H1 (cell line): Measurements from ENCODE around the gene MAPK9. TPM values are rescaled to one million over a fixed set of nuclear protein-coding genes. Genes with fewer than 3 reads are reported as not detected.
A peak's percentile ranks its signal among the peaks of the same experiment; 100 is the strongest.

Source experiments
- CTCF ChIA-PET: fragments of 300-600 bp; sonication (Branson Sonifier 250); formaldehyde crosslinking; loops from one replicate; lab custom pipeline; 2021; ENCODE audit not compliant: partially characterized antibody; lab: Charles Lee
- POLR2A ChIA-PET: fragments of 300-600 bp; sonication (Branson Sonifier 250); formaldehyde crosslinking; loops from one replicate; lab custom pipeline; 2021; ENCODE audit warnings: inconsistent platforms; ENCODE audit not compliant: partially characterized antibody; lab: Charles Lee
- DNase-seq, 2 experiments: peaks; one replicate each; pipeline versions ENCODE4 v3.0.0 to v3.0.0-alpha.2; 2010 to 2022; ENCODE audit warnings: low spot score in 2 of 2, low read depth in 1 of 2, mixed read lengths in 1 of 2
- FAIRE-seq: peaks from 2 replicates; lab custom pipeline; 2011; peaks lifted over from hg19 to GRCh38; lab: Jason Lieb, UNC
- H2AFZ ChIP-seq: 2 replicates; pipeline ENCODE4 v1.8.1; 2012; ENCODE audit warnings: low read length, inconsistent platforms
- H2AK5ac ChIP-seq: 2 replicates; pipeline ENCODE4 v1.6.1; 2013; ENCODE audit warnings: low read depth, low read length
- H2BK120ac ChIP-seq: replicated peaks from 2 replicates; pipeline ENCODE3; 2013; ENCODE audit warnings: low read depth, low read length, inconsistent platforms
- H2BK12ac ChIP-seq: 2 replicates; pipeline ENCODE4 v1.6.1; 2013; ENCODE audit warnings: low read depth, low read length
- H2BK15ac ChIP-seq: 2 replicates; pipeline ENCODE4 v1.6.1; 2013; ENCODE audit warnings: low read length
- H2BK20ac ChIP-seq: 2 replicates; pipeline ENCODE4 v1.6.1; 2013; ENCODE audit warnings: low read length
- H2BK5ac ChIP-seq: 2 replicates; pipeline ENCODE4 v1.6.1; 2013; ENCODE audit warnings: low read depth, low read length
- H3K14ac ChIP-seq: 2 replicates; pipeline ENCODE4 v1.6.1; 2013; ENCODE audit warnings: inconsistent platforms; ENCODE audit not compliant: insufficient read length
- H3K18ac ChIP-seq: 2 replicates; pipeline ENCODE4 v1.6.1; 2013; ENCODE audit warnings: low read length; ENCODE audit errors: extremely low read depth
- H3K23ac ChIP-seq: 2 replicates; pipeline ENCODE4 v1.6.1; 2013; ENCODE audit warnings: inconsistent platforms; ENCODE audit not compliant: insufficient read length
- H3K23me2 ChIP-seq: 2 replicates; pipeline ENCODE4 v1.6.1; 2013; ENCODE audit warnings: low read depth, low read length
- H3K27ac ChIP-seq: 2 replicates; pipeline ENCODE4 v1.6.1; 2011; ENCODE audit warnings: low read depth, low read length, inconsistent platforms
- H3K27me3 ChIP-seq, 4 experiments: replicated peaks in 1 of 4; 1 replicate in 1 of 4; 2 replicates in 3 of 4; pipeline versions ENCODE4 v1.6.1 to v1.8.1; 2011 to 2013; ENCODE audit warnings: low read length in 3 of 4, mild to moderate bottlenecking in 3 of 4, inconsistent platforms in 2 of 4, mixed read lengths in 2 of 4, moderate library complexity in 1 of 4; ENCODE audit not compliant: control insufficient read depth in 3 of 4, insufficient read depth in 3 of 4; ENCODE audit errors: extremely low read depth in 1 of 4
- H3K36me3 ChIP-seq, 4 experiments: 2 replicates each; pipeline versions ENCODE4 v1.6.1 to v1.8.1; 2011 to 2013; ENCODE audit warnings: mild to moderate bottlenecking in 4 of 4, low read length in 3 of 4, moderate library complexity in 2 of 4, control low read depth in 1 of 4, inconsistent platforms in 1 of 4; ENCODE audit not compliant: insufficient read depth in 4 of 4, control insufficient read depth in 2 of 4
- H3K4ac ChIP-seq: replicated peaks from 2 replicates; pipeline ENCODE3; 2013; ENCODE audit warnings: low read length, low read depth, mixed read lengths, inconsistent platforms; ENCODE audit not compliant: insufficient read length
- H3K4me1 ChIP-seq, 4 experiments: replicated peaks in 1 of 4; 1 replicate in 1 of 4; 2 replicates in 3 of 4; pipeline versions ENCODE4 v1.6.1 to v1.8.1; 2011 to 2013; ENCODE audit warnings: low read length in 3 of 4, inconsistent platforms in 2 of 4, mixed read lengths in 1 of 4; ENCODE audit not compliant: insufficient read depth in 4 of 4, control insufficient read depth in 3 of 4
- H3K4me2 ChIP-seq, 2 experiments: 2 replicates each; pipeline versions ENCODE4 v1.6.1 to v1.8.1; 2011 to 2013; ENCODE audit warnings: low read depth in 2 of 2, low read length in 2 of 2, control low read depth in 1 of 2, inconsistent platforms in 1 of 2, mild to moderate bottlenecking in 1 of 2; ENCODE audit not compliant: insufficient read depth in 1 of 2
- H3K4me3 ChIP-seq, 4 experiments: fragments of 200-600, 300-600 bp in 1 of 4; sonication (generic), shearing (Covaris generic), sonication (Bioruptor Twin) in 1 of 4; 2 replicates each; pipeline versions ENCODE4 v1.5.1 to v1.8.1; 2011 to 2016; ENCODE audit warnings: low read length in 4 of 4, low read depth in 3 of 4, control low read depth in 2 of 4, inconsistent platforms in 2 of 4, mild to moderate bottlenecking in 2 of 4, mixed read lengths in 1 of 4, moderate library complexity in 1 of 4; ENCODE audit not compliant: insufficient read depth in 2 of 4; ENCODE audit errors: extremely low read depth in 1 of 4
- H3K56ac ChIP-seq: replicated peaks from 2 replicates; pipeline ENCODE3; 2013; ENCODE audit warnings: low read depth, mild to moderate bottlenecking, mixed read lengths, low read length, inconsistent platforms; ENCODE audit not compliant: insufficient read length
- H3K79me1 ChIP-seq: 2 replicates; pipeline ENCODE4 v1.6.1; 2013; ENCODE audit warnings: low read depth, low read length, control low read depth
- H3K79me2 ChIP-seq, 2 experiments: 2 replicates each; pipeline versions ENCODE4 v1.6.1 to v1.8.1; 2012 to 2013; ENCODE audit warnings: low read length in 2 of 2, mild to moderate bottlenecking in 2 of 2, inconsistent platforms in 1 of 2; ENCODE audit not compliant: insufficient read depth in 2 of 2, control insufficient read depth in 1 of 2
- H3K9ac ChIP-seq, 4 experiments: replicated peaks in 1 of 4; 1 replicate in 1 of 4; 2 replicates in 3 of 4; pipeline versions ENCODE4 v1.6.1 to v1.8.1; 2011 to 2013; ENCODE audit warnings: low read depth in 3 of 4, low read length in 3 of 4, control low read depth in 2 of 4, mild to moderate bottlenecking in 2 of 4, moderate library complexity in 2 of 4, inconsistent platforms in 1 of 4; ENCODE audit errors: extremely low read depth in 1 of 4
- H3K9me3 ChIP-seq, 2 experiments: 2 replicates each; pipeline versions ENCODE4 v1.6.1 to v1.8.1; 2012 to 2013; ENCODE audit warnings: mild to moderate bottlenecking in 2 of 2, moderate library complexity in 2 of 2, control low read depth in 1 of 2, inconsistent platforms in 1 of 2, low read depth in 1 of 2, low read length in 1 of 2, mixed read lengths in 1 of 2; ENCODE audit not compliant: insufficient read depth in 2 of 2
- H4K20me1 ChIP-seq, 2 experiments: replicated peaks in 1 of 2; 2 replicates each; pipeline versions ENCODE3 to v1.8.1; 2011 to 2013; ENCODE audit warnings: inconsistent platforms in 2 of 2, low read length in 2 of 2, mild to moderate bottlenecking in 1 of 2; ENCODE audit not compliant: insufficient read depth in 2 of 2, control insufficient read depth in 1 of 2
- H4K5ac ChIP-seq: 2 replicates; pipeline ENCODE4 v1.6.1; 2013; ENCODE audit warnings: low read length, low read depth, mixed read lengths, inconsistent platforms; ENCODE audit not compliant: insufficient read length
- H4K8ac ChIP-seq: 2 replicates; pipeline ENCODE4 v1.8.0; 2013; ENCODE audit warnings: mild to moderate bottlenecking, moderate library complexity, low read length, inconsistent platforms; ENCODE audit not compliant: insufficient read depth; ENCODE audit errors: extremely low read depth
- H4K91ac ChIP-seq: replicated peaks from 2 replicates; pipeline ENCODE3; 2013; ENCODE audit warnings: low read length, mixed read lengths, inconsistent platforms; ENCODE audit not compliant: insufficient read length
- BRCA1 ChIP-seq: IDR thresholded peaks from 2 replicates; pipeline ENCODE4 v1.6.1; 2012; ENCODE audit warnings: low read depth, low read length, improper control_type of control experiment
- PHF8 ChIP-seq: fragments of 200-600 bp; sonication (generic); conservative IDR thresholded peaks from 2 replicates; pipeline ENCODE4 v1.7.1; 2012; ENCODE audit warnings: low read depth, mild to moderate bottlenecking, inconsistent platforms, low read length, moderate library complexity
- POLR2AphosphoS5 ChIP-seq: IDR thresholded peaks from 2 replicates; pipeline ENCODE4 v1.6.1; 2011; ENCODE audit warnings: low read depth, low read length
- RAD21 ChIP-seq, 2 experiments: IDR thresholded peaks in 1 of 2; conservative IDR thresholded peaks in 1 of 2; 2 replicates each; pipeline ENCODE4 v1.6.1; 2011; ENCODE audit warnings: low read depth in 2 of 2, low read length in 2 of 2, improper control_type of control experiment in 1 of 2, inconsistent platforms in 1 of 2, mild to moderate bottlenecking in 1 of 2, moderate library complexity in 1 of 2
- SIN3A ChIP-seq, 2 experiments: IDR thresholded peaks in 1 of 2; conservative IDR thresholded peaks in 1 of 2; 2 replicates each; pipeline ENCODE4 v1.6.1; 2011 to 2012; ENCODE audit warnings: low read length in 2 of 2, improper control_type of control experiment in 1 of 2, low read depth in 1 of 2, mild to moderate bottlenecking in 1 of 2
- SRF ChIP-seq: IDR thresholded peaks from 2 replicates; pipeline ENCODE4 v1.6.1; 2011; ENCODE audit warnings: mild to moderate bottlenecking, low read depth, low read length, moderate library complexity
- ZNF274 ChIP-seq: IDR thresholded peaks from 2 replicates; pipeline ENCODE4 v1.7.0; 2012; ENCODE audit warnings: low read length, borderline replicate concordance; ENCODE audit errors: extremely low read depth
- WGBS, 2 experiments: shearing (Covaris generic) in 1 of 2; methylation state at CpG; one replicate each; pipeline versions ENCODE4 v1.1.6 to v1.1.7; 2013 to 2015; ENCODE audit warnings: low lambda C conversion rate in 2 of 2, mixed read lengths in 2 of 2, inconsistent platforms in 1 of 2, low coverage in 1 of 2, missing lambda C conversion rate in 1 of 2; ENCODE audit not compliant: insufficient replicate concordance in 2 of 2, insufficient coverage in 1 of 2, insufficient read length in 1 of 2; ENCODE audit errors: extremely low coverage in 1 of 2, missing lambda C conversion rate in 1 of 2; 5-methylcytosine and 5-hydroxymethylcytosine counted together
- polyA plus RNA-seq, 7 experiments: library from polyadenylated mRNA; depleted of rRNA in 3 of 7; stranded (reverse) in 5 of 7; unstranded in 2 of 7; fragments of >200 nt in 5 of 7; fragments of 200-250 nt in 2 of 7; gene quantifications; 1 replicate in 5 of 7; 2 replicates in 1 of 7; 4 replicates in 1 of 7; pipeline versions ENCODE4 v1.2.1 to v1.2.3, GENCODE V29; 2011 to 2013; ENCODE audit warnings: missing spikeins in 2 of 7, mixed read lengths in 2 of 7
- total RNA-seq: library from RNA; stranded (reverse); fragmentation: NEBNext Ultra II Directional; extraction: Animal tissue kit (Norgen Biotek cat#: 25700); gene quantifications from 2 replicates; pipeline ENCODE4 v1.2.1, GENCODE V29; 2021
- TF ChIP-seq, protein P1 (sequence below), 3 experiments: IDR thresholded peaks; 1 replicate in 2 of 3; 2 replicates in 1 of 3; pipeline versions ENCODE4 v1.5.1 to v1.6.1; 2011; ENCODE audit warnings: low read length in 3 of 3, mild to moderate bottlenecking in 3 of 3, inconsistent platforms in 2 of 3, low read depth in 1 of 3, moderate library complexity in 1 of 3; ENCODE audit not compliant: insufficient read depth in 1 of 3; ENCODE audit errors: control extremely low read depth in 1 of 3
- TF ChIP-seq, protein P2 (sequence below): IDR thresholded peaks from 2 replicates; pipeline ENCODE4 v1.6.1; 2012; ENCODE audit warnings: inconsistent platforms

The MAPK9 gene
- total and polyA plus RNA-seq, 2 of the 8 experiments (the other 6 are each of a cell fraction or from before 2014, with no cell fraction given) = 22.3 to 43.7 TPM

DNA sequence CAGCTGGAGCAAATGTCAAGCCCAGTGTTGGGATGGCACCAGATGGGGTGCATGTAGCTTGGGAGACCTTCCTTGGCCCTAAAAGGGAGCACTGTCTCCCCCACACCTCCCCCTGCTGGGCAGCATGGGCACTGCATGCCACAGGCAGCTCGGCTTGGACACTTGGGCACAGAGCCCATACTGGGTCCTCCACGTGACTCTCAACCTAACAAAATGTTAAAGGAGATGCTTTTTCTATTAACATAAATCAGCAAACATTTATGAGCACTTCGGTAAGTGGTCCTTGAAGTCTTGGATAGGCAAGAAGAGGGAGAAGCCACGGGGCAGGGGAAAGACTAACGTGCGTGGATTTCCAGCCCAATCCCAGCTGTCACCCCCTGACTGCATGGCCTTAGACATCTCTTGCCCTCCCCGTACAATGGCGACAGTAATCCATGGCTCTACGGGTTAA lies 23.9 kb upstream of the MAPK9 start:
- Histone ChIP-seq H3K27ac (no peak overlapping the region), H2BK12ac (no peak overlapping the region)
- FAIRE-seq = peak; percentile 36
- TF ChIP-seq, protein P1, sequence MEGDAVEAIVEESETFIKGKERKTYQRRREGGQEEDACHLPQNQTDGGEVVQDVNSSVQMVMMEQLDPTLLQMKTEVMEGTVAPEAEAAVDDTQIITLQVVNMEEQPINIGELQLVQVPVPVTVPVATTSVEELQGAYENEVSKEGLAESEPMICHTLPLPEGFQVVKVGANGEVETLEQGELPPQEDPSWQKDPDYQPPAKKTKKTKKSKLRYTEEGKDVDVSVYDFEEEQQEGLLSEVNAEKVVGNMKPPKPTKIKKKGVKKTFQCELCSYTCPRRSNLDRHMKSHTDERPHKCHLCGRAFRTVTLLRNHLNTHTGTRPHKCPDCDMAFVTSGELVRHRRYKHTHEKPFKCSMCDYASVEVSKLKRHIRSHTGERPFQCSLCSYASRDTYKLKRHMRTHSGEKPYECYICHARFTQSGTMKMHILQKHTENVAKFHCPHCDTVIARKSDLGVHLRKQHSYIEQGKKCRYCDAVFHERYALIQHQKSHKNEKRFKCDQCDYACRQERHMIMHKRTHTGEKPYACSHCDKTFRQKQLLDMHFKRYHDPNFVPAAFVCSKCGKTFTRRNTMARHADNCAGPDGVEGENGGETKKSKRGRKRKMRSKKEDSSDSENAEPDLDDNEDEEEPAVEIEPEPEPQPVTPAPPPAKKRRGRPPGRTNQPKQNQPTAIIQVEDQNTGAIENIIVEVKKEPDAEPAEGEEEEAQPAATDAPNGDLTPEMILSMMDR (IDR thresholded peaks at IDR 0.05; ENCODE audit: control extremely low read depth in 1 of 3, insufficient read depth in 1 of 3, low read depth in 1 of 3, low read length in 3 of 3) = peak; percentile 91 to 99 (median 98)
- TF ChIP-seq SIN3A (conservative IDR thresholded peaks at IDR 0.05 in 1 of 2, IDR thresholded peaks at IDR 0.05 in 1 of 2; ENCODE audit: low read depth in 1 of 2, low read length in 2 of 2) (peak in 1 of 2 experiments; percentile 61; a peak in 1 of 4 replicates), SRF (0 out of 2 replicates have a peak, but pooled peaks have one; percentile 20), BRCA1 (no peak), RAD21 (IDR thresholded peaks at IDR 0.05 in 1 of 2, conservative IDR thresholded peaks at IDR 0.05 in 1 of 2; ENCODE audit: low read depth in 2 of 2, low read length in 2 of 2) (peak; percentile 59 to 72), ZNF274 (no peak), POLR2AphosphoS5 (peak; percentile 43; the same call in 1 of the 2 replicates), PHF8 (no peak)
- TF ChIP-seq, protein P2, sequence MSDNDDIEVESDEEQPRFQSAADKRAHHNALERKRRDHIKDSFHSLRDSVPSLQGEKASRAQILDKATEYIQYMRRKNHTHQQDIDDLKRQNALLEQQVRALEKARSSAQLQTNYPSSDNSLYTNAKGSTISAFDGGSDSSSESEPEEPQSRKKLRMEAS = 0 out of 2 replicates have a peak, but pooled peaks have one; percentile 21

More for the DNA sequence above, 23.9 kb upstream of the MAPK9 start:
- no peak overlapping the region for H3K4me2 ChIP-seq
- H3K36me3 ChIP-seq = peaks cover 28 to 80% (median 63%) of the 10 kb centered on the region in 4 experiments
- H3K9me3 ChIP-seq = no peaks in the 10 kb centered on the region
- H4K91ac ChIP-seq = no peak overlapping the region
- H2BK20ac ChIP-seq = no peak overlapping the region
- no peak overlapping the region for H3K9ac ChIP-seq
- H2BK5ac ChIP-seq = no peak overlapping the region
- ChIA-PET POLR2A (interaction anchor here (0.9 to 2.2 kb wide), 9 partner anchors 9 to 29 kb away, joined by 3 to 13 read pairs (median 3); no protein-coding TSS in a partner anchor), CTCF (interaction anchor here (0.5 to 10.5 kb wide), 42 partner anchors 12 to 483 kb away, joined by 3 to 192 read pairs (median 4); no protein-coding TSS in a partner anchor)
- H2BK120ac ChIP-seq = no peak overlapping the region
- H3K79me2 ChIP-seq = no peaks in the 10 kb centered on the region
- no peak overlapping the region for H2AFZ ChIP-seq
- H3K4ac ChIP-seq = no peak overlapping the region
- no peaks in the 10 kb centered on the region for H3K23me2 ChIP-seq
- no peak overlapping the region for H3K23ac ChIP-seq
- WGBS, 2 experiments = 87% methylated on average over 9 of the region's 9 CpGs; no CpG with 5 or more reads in 1 of the 2 experiments
- no peak overlapping the region for H3K14ac ChIP-seq
- H3K4me1 ChIP-seq = no peaks in the 10 kb centered on the region
- no peak overlapping the region for H3K4me3 ChIP-seq
- no peak overlapping the region for H4K8ac ChIP-seq
- H3K27me3 ChIP-seq = no peaks in the 10 kb centered on the region
- H2AK5ac ChIP-seq = no peak overlapping the region
- no peak overlapping the region for H2BK15ac ChIP-seq
- peaks cover 4% of the 10 kb centered on the region in 2 experiments for H4K20me1 ChIP-seq
- no peak overlapping the region for H3K18ac ChIP-seq
- DNase-seq = peak in 1 of 2 experiments; percentile 93
- H4K5ac ChIP-seq = no peak overlapping the region
- no peak overlapping the region for H3K56ac ChIP-seq
- H3K79me1 ChIP-seq = no peaks in the 10 kb centered on the region
